Stimulated activated CD4-positive, alpha-beta T cell treated with anti-CD3 and anti-CD28 coated beads, Interleukin-1b, Interleukin-23, amount 100 ng/mL, for 4 hours (primary cell): ENCODE data around the gene PPP1R11.
"Not testable (repeated sequence)": the region's sequence is repeated elsewhere in the genome, so short reads cannot be mapped to it uniquely, and the experiment has no call there.

ENCODE experiments used
- DNase-seq, 2 donors: peaks; one replicate each; pipeline ENCODE4 v3.0.0-alpha.2; 2020; ENCODE audit warnings: low read depth in 2 of 2

PPP1R11 gene

GRCh38 chr6:30097902-30098768 is 31.1 kb downstream of the PPP1R11 start:
- no peak for DNase-seq

- DNase-seq: no peak
Observed at GRCh38 chr6:30100154-30100553, 33.2 kb downstream of the PPP1R11 start.

- DNase-seq: no peak
Observed at GRCh38 chr6:30100585-30101443, 33.8 kb downstream of the PPP1R11 start.

GRCh38 chr6:30101444-30102413 is 34.7 kb downstream of the PPP1R11 start:
- peak; percentile 39 to 65 for DNase-seq

GRCh38 chr6:30102414-30102969 is 35.5 kb downstream of the PPP1R11 start:
- no peak for DNase-seq

- DNase-seq: peak; percentile 64 to 77
Observed at GRCh38 chr6:30102970-30103871, 36.2 kb downstream of the PPP1R11 start.

GRCh38 chr6:30103872-30104179 is 36.8 kb downstream of the PPP1R11 start:
- no peak for DNase-seq

GRCh38 chr6:30104661-30105060 is 37.7 kb downstream of the PPP1R11 start:
- DNase-seq: no peak

- no peak for DNase-seq
Observed at GRCh38 chr6:30111266-30111856, 44.4 kb downstream of the PPP1R11 start.

- no peak for DNase-seq
Observed at GRCh38 chr6:30112402-30112994, 45.5 kb downstream of the PPP1R11 start.

- no peak for DNase-seq
Observed at GRCh38 chr6:30113003-30113759, 46.2 kb downstream of the PPP1R11 start, which contains the start of gene TRIM31. Gene TRIM31, minus strand, starts transcription at chr6:30113090. Its CDS starts 285 bp downstream, at chr6:30112805.

- DNase-seq: no peak
Observed at GRCh38 chr6:30113841-30114240, 46.8 kb downstream of the PPP1R11 start.

- no peak for DNase-seq
Observed at GRCh38 chr6:30116724-30117123, 49.7 kb downstream of the PPP1R11 start.

GRCh38 chr6:30118691-30119090 is 51.7 kb downstream of the PPP1R11 start:
- DNase-seq: not testable (repeated sequence)
